Tibial nerve (tissue), 4 donors: ENCODE results near the gene NHERF1.

ENCODE experiments used
- CTCF ChIP-seq, 5 experiments: fragments of 200-600 bp in 3 of 5; fragments of 450-650 bp in 2 of 5; sonication (generic) in 3 of 5; IDR thresholded peaks; one replicate each; pipeline ENCODE4 v1.5.1; 2016 to 2019; ENCODE audit warnings: antibody characterized with exemption in 5 of 5, mild to moderate bottlenecking in 3 of 5, moderate library complexity in 2 of 5
- EP300 ChIP-seq, 2 donors: sonication (generic); formaldehyde crosslinking; IDR thresholded peaks; one replicate each; pipeline ENCODE4 v1.6.1; 2017; ENCODE audit warnings: antibody characterized with exemption in 2 of 2, mild to moderate bottlenecking in 1 of 2
- POLR2A ChIP-seq, 2 donors: fragments of 450-650 bp; IDR thresholded peaks; one replicate each; pipeline ENCODE4 v1.6.1; 2017; ENCODE audit warnings: antibody characterized with exemption in 2 of 2, mild to moderate bottlenecking in 2 of 2, moderate library complexity in 2 of 2

GRCh38 chr17:74748529-74749278, at the start of gene NHERF1:
- peak in 2 of 5 experiments; percentile 28 to 68 for TF ChIP-seq CTCF (IDR thresholded peaks at IDR 0.05)
- peak; percentile 30 to 99 for TF ChIP-seq EP300 (IDR thresholded peaks at IDR 0.05)
- TF ChIP-seq POLR2A (IDR thresholded peaks at IDR 0.05) = peak; percentile 90 to 99
